GM12878 (cell line): ENCODE data around the gene TNFSF8. TPM values are rescaled to one million over a fixed set of nuclear protein-coding genes. Genes with fewer than 3 reads are reported as not detected.

Experiments used
- ATAC-seq: fragments of 200-7000 bp; cut with Tn5 transposase; 3 replicates; pipeline ENCODE4 v1.9.1; 2020; ENCODE audit warnings: mild to moderate bottlenecking, moderate library complexity
- BruUV-seq: library from RNA; stranded (reverse); fragments of 400-500 nt; replicated peaks from 2 replicates; lab custom pipeline; 2021; lab: Mats Ljungman, UMichigan
- CTCF ChIA-PET: fragments of 300-600 bp; sonication (Branson Sonifier 250); formaldehyde crosslinking; extraction: SDS; loops from one replicate; lab custom pipeline; 2021; ENCODE audit warnings: inconsistent platforms; lab: Yijun Ruan, JAX
- POLR2A ChIA-PET: fragments of 350-600 bp; formaldehyde crosslinking; extraction: SDS; loops from one replicate; lab custom pipeline; 2021; ENCODE audit warnings: inconsistent platforms; lab: Charles Lee
- RAD21 ChIA-PET: fragments of 300-600 bp; sonication (Branson Sonifier 250); formaldehyde crosslinking; loops from one replicate; lab custom pipeline; 2023; ENCODE audit warnings: antibody characterized with exemption; ENCODE audit not compliant: unreplicated experiment; lab: Charles Lee
- SMC1A ChIA-PET: fragments of 300-600 bp; sonication (Branson Sonifier 250); formaldehyde crosslinking; loops from one replicate; lab custom pipeline; 2023; ENCODE audit not compliant: unreplicated experiment, uncharacterized antibody; lab: Charles Lee
- DNase-seq: peaks from one replicate; pipeline ENCODE4 v3.0.0-alpha.2; 2011; ENCODE audit warnings: low read depth, low spot score
- FAIRE-seq: peaks from 3 replicates; lab custom pipeline; 2011; peaks lifted over from hg19 to GRCh38; lab: Jason Lieb, UNC
- H2AFZ ChIP-seq: 2 replicates; pipeline ENCODE4 v1.6.0; 2011; ENCODE audit warnings: low read depth, low read length, control low read depth; ENCODE audit not compliant: control insufficient read depth
- H3K27ac ChIP-seq: 2 replicates; pipeline ENCODE4 v1.5.1; 2011; ENCODE audit warnings: control low read depth; ENCODE audit not compliant: control insufficient read depth, insufficient read depth
- H3K27me3 ChIP-seq, 2 experiments: replicated peaks in 1 of 2; 2 replicates each; pipeline versions ENCODE4 v1.6.0 to v1.6.1; 2011; ENCODE audit warnings: low read length in 1 of 2; ENCODE audit not compliant: control insufficient read depth in 2 of 2, insufficient read depth in 2 of 2
- H3K36me3 ChIP-seq, 2 experiments: 2 replicates each; pipeline ENCODE4 v1.5.1; 2011; ENCODE audit warnings: low read length in 1 of 2; ENCODE audit not compliant: control insufficient read depth in 2 of 2, insufficient read depth in 2 of 2
- H3K4me1 ChIP-seq: 2 replicates; pipeline ENCODE4 v1.6.1; 2011; ENCODE audit warnings: mild to moderate bottlenecking, low read length, moderate library complexity, mixed read lengths; ENCODE audit not compliant: control insufficient read depth, insufficient read depth
- H3K4me2 ChIP-seq: 2 replicates; pipeline ENCODE4 v1.6.0; 2011; ENCODE audit warnings: control low read depth; ENCODE audit not compliant: control insufficient read depth, insufficient read depth
- H3K4me3 ChIP-seq: fragments of 200-600 bp; sonication (generic); 2 replicates; pipeline ENCODE4 v1.5.1; 2016
- H3K79me2 ChIP-seq: 2 replicates; pipeline ENCODE4 v1.6.0; 2011; ENCODE audit warnings: low read length; ENCODE audit not compliant: control insufficient read depth, insufficient read depth
- H3K9ac ChIP-seq: 2 replicates; pipeline ENCODE4 v1.8.0; 2011; ENCODE audit warnings: low read length, control low read depth, mixed read lengths; ENCODE audit not compliant: control insufficient read depth, insufficient read depth
- H3K9me3 ChIP-seq: replicated peaks from 3 replicates; pipeline ENCODE4 v1.5.1; 2011; ENCODE audit warnings: mild to moderate bottlenecking, low read length; ENCODE audit not compliant: control insufficient read depth, insufficient read depth
- H4K20me1 ChIP-seq: 2 replicates; pipeline ENCODE4 v1.6.0; 2011; ENCODE audit not compliant: control insufficient read depth, insufficient read depth
- CBFB ChIP-seq: IDR thresholded peaks from 2 replicates; pipeline ENCODE4 v1.6.1; 2016; ENCODE audit warnings: antibody characterized with exemption, low read depth
- CHD2 ChIP-seq: IDR thresholded peaks from 2 replicates; pipeline ENCODE4 v1.6.1; 2011; ENCODE audit warnings: low read depth, low read length, improper control_type of control experiment, borderline replicate concordance
- CREM ChIP-seq: IDR thresholded peaks from 2 replicates; pipeline ENCODE4 v1.6.1; 2014; ENCODE audit warnings: antibody characterized with exemption, low read depth
- ETV6 ChIP-seq, 2 experiments: fragments of 450-650 bp in 1 of 2; IDR thresholded peaks in 1 of 2; conservative IDR thresholded peaks in 1 of 2; 2 replicates each; pipeline ENCODE4 v1.6.1; 2014; ENCODE audit warnings: antibody characterized with exemption in 1 of 2, borderline replicate concordance in 1 of 2, low read depth in 1 of 2, mild to moderate bottlenecking in 1 of 2, moderate library complexity in 1 of 2
- FOS ChIP-seq: IDR thresholded peaks from 3 replicates; pipeline ENCODE4 v1.6.1; 2011; ENCODE audit warnings: borderline replicate concordance; ENCODE audit not compliant: insufficient read length; ENCODE audit errors: extremely low read depth
- IKZF1 ChIP-seq: fragments of 450-650 bp; conservative IDR thresholded peaks from 2 replicates; pipeline ENCODE4 v1.6.1; 2017; ENCODE audit warnings: antibody characterized with exemption, mild to moderate bottlenecking
- IKZF2 ChIP-seq, 2 experiments: fragments of 450-650 bp; IDR thresholded peaks; 2 replicates each; pipeline ENCODE4 v1.6.1; 2017; ENCODE audit warnings: mild to moderate bottlenecking in 2 of 2, moderate library complexity in 2 of 2
- NBN ChIP-seq: fragments of 450-650 bp; IDR thresholded peaks from 2 replicates; pipeline ENCODE4 v1.6.1; 2016
- NFIC ChIP-seq: IDR thresholded peaks from 2 replicates; pipeline ENCODE4 v1.6.1; 2012; ENCODE audit warnings: low read depth, mild to moderate bottlenecking, inconsistent platforms, low read length, moderate library complexity
- PAX8 ChIP-seq: fragments of 450-650 bp; IDR thresholded peaks from 2 replicates; pipeline ENCODE4 v1.6.1; 2017; ENCODE audit warnings: mild to moderate bottlenecking, moderate library complexity
- POLR2AphosphoS5 ChIP-seq: IDR thresholded peaks from 2 replicates; pipeline ENCODE4 v1.6.1; 2011; ENCODE audit warnings: mild to moderate bottlenecking, low read length, inconsistent platforms
- SMAD1 ChIP-seq: fragments of 450-650 bp; IDR thresholded peaks from 2 replicates; pipeline ENCODE4 v1.6.1; 2018; ENCODE audit warnings: mild to moderate bottlenecking, low read depth; ENCODE audit not compliant: partially characterized antibody
- WGBS: methylation state at CpG from one replicate; pipeline ENCODE4 v1.1.6; 2016; ENCODE audit warnings: low lambda C conversion rate; ENCODE audit not compliant: insufficient replicate concordance, insufficient coverage; ENCODE audit errors: missing lambda C conversion rate; 5-methylcytosine and 5-hydroxymethylcytosine counted together
- in situ Hi-C: fragments of 300-500 bp; cut with MboI; formaldehyde crosslinking; loops from 9 replicates; pipeline ENCODE4 v1.14.3; 2018; ENCODE audit warnings: mixed read lengths
- intact Hi-C: fragments of 100-400 bp; cut with micrococcal nuclease; formaldehyde crosslinking; loops from one replicate; pipeline ENCODE4 v1.14.2; 2022; ENCODE audit not compliant: unreplicated experiment
- polyA plus RNA-seq, 11 experiments: library from polyadenylated mRNA; depleted of rRNA in 4 of 11; unstranded in 6 of 11; stranded (reverse) in 5 of 11; fragments of >200 nt; fragmentation: Nextera tagmentation in 4 of 11; fragmentation: Illumina TruSeq in 1 of 11; extraction: Ambion mirVana in 4 of 11; extraction: Trizol in 1 of 11; gene quantifications; 1 replicate in 1 of 11; 2 replicates in 10 of 11; pipeline versions ENCODE4 v1.2.1 to v1.2.3, GENCODE V29; 2011 to 2016; ENCODE audit warnings: inconsistent platforms in 2 of 11, missing spikeins in 2 of 11, low read depth in 1 of 11
- total RNA-seq, 4 experiments: library from RNA; depleted of rRNA in 3 of 4; stranded (reverse); fragments of >200 nt in 3 of 4; fragmentation: Illumina TruSeq in 1 of 4; extraction: Trizol in 1 of 4; gene quantifications; 2 replicates each; pipeline versions ENCODE4 v1.2.1 to v1.2.3, GENCODE V29; 2013 to 2021
- TF ChIP-seq, protein P1 (sequence below): IDR thresholded peaks from 2 replicates; pipeline ENCODE4 v1.6.1; 2011; ENCODE audit warnings: mild to moderate bottlenecking, low read depth, low read length, moderate library complexity; ENCODE audit not compliant: insufficient replicate concordance

Gene TNFSF8
- total and polyA plus RNA-seq, 10 of the 15 experiments (the other 5 are each of a cell fraction or from before 2014, with no cell fraction given) = 0.10 to 0.29 (median 0.15) TPM; not detected in 7

DNA sequence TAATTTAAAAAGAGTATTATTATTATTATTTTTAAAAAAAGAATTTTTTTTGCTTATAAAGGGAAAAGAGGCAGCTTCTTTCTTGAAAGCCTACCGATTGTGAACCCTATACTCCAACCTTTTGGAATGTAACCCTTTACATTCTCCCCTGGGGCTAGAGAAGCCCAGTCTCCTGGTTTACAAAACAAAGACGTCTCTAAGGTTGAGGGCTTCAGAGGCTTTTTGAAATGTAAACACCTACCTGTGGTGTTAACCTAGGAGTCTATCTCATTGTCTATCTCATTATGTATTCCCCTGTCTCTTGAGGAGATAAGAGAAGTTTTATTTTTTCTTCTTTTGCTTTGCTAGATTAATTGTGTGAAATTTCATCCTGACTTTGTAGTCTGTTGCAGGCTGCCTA lies 4.7 kb downstream of the TNFSF8 start:
- ChIA-PET SMC1A (interaction anchor here (1.3 to 2.1 kb wide), 3 partner anchors 12 to 87 kb away, joined by 4 to 9 read pairs (median 6); no protein-coding TSS in a partner anchor), POLR2A (no interaction called here), RAD21 (interaction anchor here (0.9 kb wide), 1 partner anchor 64 kb away, joined by 3 read pairs; no protein-coding TSS in a partner anchor), CTCF (interaction anchor here (1.3 to 1.4 kb wide), 2 partner anchors 12 to 87 kb away, joined by 3 to 5 read pairs; no protein-coding TSS in a partner anchor)
- H3K79me2 ChIP-seq = no peaks in the 10 kb centered on the region
- ATAC-seq (no peak), DNase-seq (no peak), FAIRE-seq (no peak)
- H3K27ac ChIP-seq = no peak overlapping the region
- in situ Hi-C loops = no loop called here
- no peaks in the 10 kb centered on the region for H3K36me3 ChIP-seq
- no peaks in the 10 kb centered on the region for H3K9me3 ChIP-seq
- H2AFZ ChIP-seq = no peak overlapping the region
- intact Hi-C loops = no loop called here
- H4K20me1 ChIP-seq = no peaks in the 10 kb centered on the region
- H3K4me3 ChIP-seq = no peak overlapping the region
- no TSS peak for BruUV-seq
- peaks cover 5% of the 10 kb centered on the region; the same call in 1 of the 2 replicates for H3K4me1 ChIP-seq
- peaks cover 2 to 14% of the 10 kb centered on the region in 2 experiments; a peak in 2 of 4 replicates for H3K27me3 ChIP-seq
- no peak overlapping the region for H3K4me2 ChIP-seq
- no peak overlapping the region for H3K9ac ChIP-seq
- TF ChIP-seq ETV6 (conservative IDR thresholded peaks at IDR 0.05 in 1 of 2, IDR thresholded peaks at IDR 0.05 in 1 of 2; ENCODE audit: borderline replicate concordance in 1 of 2, low read depth in 1 of 2) (no peak), NFIC (no peak), IKZF2 (IDR thresholded peaks at IDR 0.05) (no peak), IKZF1 (no peak), PAX8 (no peak), CREM (no peak), POLR2AphosphoS5 (no peak), NBN (no peak), FOS (no peak), CHD2 (no peak), CBFB (no peak), SMAD1 (no peak)
- TF ChIP-seq, protein P1, sequence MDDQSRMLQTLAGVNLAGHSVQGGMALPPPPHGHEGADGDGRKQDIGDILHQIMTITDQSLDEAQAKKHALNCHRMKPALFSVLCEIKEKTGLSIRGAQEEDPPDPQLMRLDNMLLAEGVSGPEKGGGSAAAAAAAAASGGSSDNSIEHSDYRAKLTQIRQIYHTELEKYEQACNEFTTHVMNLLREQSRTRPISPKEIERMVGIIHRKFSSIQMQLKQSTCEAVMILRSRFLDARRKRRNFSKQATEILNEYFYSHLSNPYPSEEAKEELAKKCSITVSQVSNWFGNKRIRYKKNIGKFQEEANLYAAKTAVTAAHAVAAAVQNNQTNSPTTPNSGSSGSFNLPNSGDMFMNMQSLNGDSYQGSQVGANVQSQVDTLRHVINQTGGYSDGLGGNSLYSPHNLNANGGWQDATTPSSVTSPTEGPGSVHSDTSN = no peak
- WGBS = 0% methylated on average over 2 of the region's 2 CpGs
